Panc1 (cell line): ENCODE measurements around the gene FMO1.

Experiments
- POLR2AphosphoS5 ChIP-seq: IDR thresholded peaks from 2 replicates; pipeline ENCODE4 v1.6.1; 2012; ENCODE audit warnings: mild to moderate bottlenecking, low read depth, low read length, moderate library complexity
- TF ChIP-seq, protein P1 (sequence below): fragments of 450-650 bp; IDR thresholded peaks from 2 replicates; pipeline ENCODE4 v1.5.1; 2017; ENCODE audit warnings: mild to moderate bottlenecking
- TF ChIP-seq, protein P2 (sequence below), 2 experiments: IDR thresholded peaks; 2 replicates each; pipeline ENCODE4 v1.6.1; 2011 to 2012; ENCODE audit warnings: low read depth in 2 of 2, control low read depth in 1 of 2, low read length in 1 of 2, mild to moderate bottlenecking in 1 of 2, moderate library complexity in 1 of 2; ENCODE audit not compliant: insufficient read depth in 1 of 2

- no peak for TF ChIP-seq POLR2AphosphoS5
- TF ChIP-seq, protein P1, sequence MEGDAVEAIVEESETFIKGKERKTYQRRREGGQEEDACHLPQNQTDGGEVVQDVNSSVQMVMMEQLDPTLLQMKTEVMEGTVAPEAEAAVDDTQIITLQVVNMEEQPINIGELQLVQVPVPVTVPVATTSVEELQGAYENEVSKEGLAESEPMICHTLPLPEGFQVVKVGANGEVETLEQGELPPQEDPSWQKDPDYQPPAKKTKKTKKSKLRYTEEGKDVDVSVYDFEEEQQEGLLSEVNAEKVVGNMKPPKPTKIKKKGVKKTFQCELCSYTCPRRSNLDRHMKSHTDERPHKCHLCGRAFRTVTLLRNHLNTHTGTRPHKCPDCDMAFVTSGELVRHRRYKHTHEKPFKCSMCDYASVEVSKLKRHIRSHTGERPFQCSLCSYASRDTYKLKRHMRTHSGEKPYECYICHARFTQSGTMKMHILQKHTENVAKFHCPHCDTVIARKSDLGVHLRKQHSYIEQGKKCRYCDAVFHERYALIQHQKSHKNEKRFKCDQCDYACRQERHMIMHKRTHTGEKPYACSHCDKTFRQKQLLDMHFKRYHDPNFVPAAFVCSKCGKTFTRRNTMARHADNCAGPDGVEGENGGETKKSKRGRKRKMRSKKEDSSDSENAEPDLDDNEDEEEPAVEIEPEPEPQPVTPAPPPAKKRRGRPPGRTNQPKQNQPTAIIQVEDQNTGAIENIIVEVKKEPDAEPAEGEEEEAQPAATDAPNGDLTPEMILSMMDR, result no peak
- TF ChIP-seq, protein P2, sequence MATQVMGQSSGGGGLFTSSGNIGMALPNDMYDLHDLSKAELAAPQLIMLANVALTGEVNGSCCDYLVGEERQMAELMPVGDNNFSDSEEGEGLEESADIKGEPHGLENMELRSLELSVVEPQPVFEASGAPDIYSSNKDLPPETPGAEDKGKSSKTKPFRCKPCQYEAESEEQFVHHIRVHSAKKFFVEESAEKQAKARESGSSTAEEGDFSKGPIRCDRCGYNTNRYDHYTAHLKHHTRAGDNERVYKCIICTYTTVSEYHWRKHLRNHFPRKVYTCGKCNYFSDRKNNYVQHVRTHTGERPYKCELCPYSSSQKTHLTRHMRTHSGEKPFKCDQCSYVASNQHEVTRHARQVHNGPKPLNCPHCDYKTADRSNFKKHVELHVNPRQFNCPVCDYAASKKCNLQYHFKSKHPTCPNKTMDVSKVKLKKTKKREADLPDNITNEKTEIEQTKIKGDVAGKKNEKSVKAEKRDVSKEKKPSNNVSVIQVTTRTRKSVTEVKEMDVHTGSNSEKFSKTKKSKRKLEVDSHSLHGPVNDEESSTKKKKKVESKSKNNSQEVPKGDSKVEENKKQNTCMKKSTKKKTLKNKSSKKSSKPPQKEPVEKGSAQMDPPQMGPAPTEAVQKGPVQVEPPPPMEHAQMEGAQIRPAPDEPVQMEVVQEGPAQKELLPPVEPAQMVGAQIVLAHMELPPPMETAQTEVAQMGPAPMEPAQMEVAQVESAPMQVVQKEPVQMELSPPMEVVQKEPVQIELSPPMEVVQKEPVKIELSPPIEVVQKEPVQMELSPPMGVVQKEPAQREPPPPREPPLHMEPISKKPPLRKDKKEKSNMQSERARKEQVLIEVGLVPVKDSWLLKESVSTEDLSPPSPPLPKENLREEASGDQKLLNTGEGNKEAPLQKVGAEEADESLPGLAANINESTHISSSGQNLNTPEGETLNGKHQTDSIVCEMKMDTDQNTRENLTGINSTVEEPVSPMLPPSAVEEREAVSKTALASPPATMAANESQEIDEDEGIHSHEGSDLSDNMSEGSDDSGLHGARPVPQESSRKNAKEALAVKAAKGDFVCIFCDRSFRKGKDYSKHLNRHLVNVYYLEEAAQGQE (IDR thresholded peaks at IDR 0.05; ENCODE audit: insufficient read depth in 1 of 2, low read depth in 2 of 2, low read length in 1 of 2), result no peak
Observed at GRCh38 chr1:171220581-171221054, 27.7 kb upstream of the FMO1 start.
